Tibial nerve (tissue), 4 donors: ENCODE data around the gene SMIM41.

Experiments
- EP300 ChIP-seq, 2 donors: sonication (generic); formaldehyde crosslinking; IDR thresholded peaks; one replicate each; pipeline ENCODE4 v1.6.1; 2017; ENCODE audit warnings: antibody characterized with exemption in 2 of 2, mild to moderate bottlenecking in 1 of 2
- POLR2A ChIP-seq, 2 donors: fragments of 450-650 bp; IDR thresholded peaks; one replicate each; pipeline ENCODE4 v1.6.1; 2017; ENCODE audit warnings: antibody characterized with exemption in 2 of 2, mild to moderate bottlenecking in 2 of 2, moderate library complexity in 2 of 2
- TF ChIP-seq, protein P1 (sequence below), 5 experiments: fragments of 200-600 bp in 3 of 5; fragments of 450-650 bp in 2 of 5; sonication (generic) in 3 of 5; IDR thresholded peaks; one replicate each; pipeline ENCODE4 v1.5.1; 2016 to 2019; ENCODE audit warnings: antibody characterized with exemption in 5 of 5, mild to moderate bottlenecking in 3 of 5, moderate library complexity in 2 of 5

DNA sequence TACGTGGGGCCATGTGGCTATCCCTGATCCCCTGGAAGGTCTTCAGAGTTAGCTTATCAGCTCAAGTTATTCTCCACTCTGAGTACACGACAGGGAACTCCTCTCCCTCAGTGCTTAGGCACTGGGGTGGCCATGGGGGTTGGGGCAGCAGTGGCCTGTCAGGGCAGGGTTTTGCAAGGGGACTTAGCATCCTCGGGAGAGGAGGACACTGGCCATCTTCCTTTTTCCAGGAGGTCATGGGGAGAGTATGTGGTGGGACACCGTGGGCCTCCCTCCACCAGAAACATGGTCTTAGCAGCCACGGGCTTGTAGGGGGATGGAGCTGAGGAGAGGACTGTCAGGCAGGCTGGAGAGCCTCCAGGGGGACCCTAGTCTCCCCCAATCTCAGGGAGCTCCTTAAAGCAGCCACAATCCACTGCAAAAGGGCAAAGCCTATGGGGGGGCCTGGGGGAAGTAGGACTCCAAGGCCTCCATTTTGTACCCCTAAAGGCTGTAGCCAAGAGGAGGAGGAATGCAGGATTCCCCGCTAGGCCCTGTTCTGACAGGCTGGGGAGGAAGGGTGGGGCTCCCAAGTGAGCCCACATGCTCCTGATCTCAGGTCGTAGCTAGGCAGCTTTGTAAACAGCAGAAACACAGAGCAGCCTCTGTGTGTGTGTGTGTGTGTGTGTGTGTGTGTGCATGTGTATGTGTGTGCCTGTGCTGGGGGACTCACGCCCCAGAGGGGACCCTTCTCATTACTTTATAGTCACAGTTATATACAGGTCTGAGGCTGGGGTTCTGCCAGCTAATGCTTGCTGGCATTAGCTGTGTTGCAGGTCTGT lies 75.8 kb downstream of the SMIM41 start:
- TF ChIP-seq, protein P1, sequence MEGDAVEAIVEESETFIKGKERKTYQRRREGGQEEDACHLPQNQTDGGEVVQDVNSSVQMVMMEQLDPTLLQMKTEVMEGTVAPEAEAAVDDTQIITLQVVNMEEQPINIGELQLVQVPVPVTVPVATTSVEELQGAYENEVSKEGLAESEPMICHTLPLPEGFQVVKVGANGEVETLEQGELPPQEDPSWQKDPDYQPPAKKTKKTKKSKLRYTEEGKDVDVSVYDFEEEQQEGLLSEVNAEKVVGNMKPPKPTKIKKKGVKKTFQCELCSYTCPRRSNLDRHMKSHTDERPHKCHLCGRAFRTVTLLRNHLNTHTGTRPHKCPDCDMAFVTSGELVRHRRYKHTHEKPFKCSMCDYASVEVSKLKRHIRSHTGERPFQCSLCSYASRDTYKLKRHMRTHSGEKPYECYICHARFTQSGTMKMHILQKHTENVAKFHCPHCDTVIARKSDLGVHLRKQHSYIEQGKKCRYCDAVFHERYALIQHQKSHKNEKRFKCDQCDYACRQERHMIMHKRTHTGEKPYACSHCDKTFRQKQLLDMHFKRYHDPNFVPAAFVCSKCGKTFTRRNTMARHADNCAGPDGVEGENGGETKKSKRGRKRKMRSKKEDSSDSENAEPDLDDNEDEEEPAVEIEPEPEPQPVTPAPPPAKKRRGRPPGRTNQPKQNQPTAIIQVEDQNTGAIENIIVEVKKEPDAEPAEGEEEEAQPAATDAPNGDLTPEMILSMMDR (IDR thresholded peaks at IDR 0.05), result no peak
- TF ChIP-seq EP300 (IDR thresholded peaks at IDR 0.05), result no peak
- TF ChIP-seq POLR2A (IDR thresholded peaks at IDR 0.05), result no peak
